Mesodermal cell (in vitro differentiated cells): Measurements from ENCODE around the gene DOLPP1.

ENCODE experiments used
- H3K27ac ChIP-seq: 2 replicates; pipeline ENCODE4 v1.7.0; 2013; ENCODE audit warnings: mild to moderate bottlenecking, low read depth, low read length, moderate library complexity; ENCODE audit not compliant: severe bottlenecking
- H3K36me3 ChIP-seq: 2 replicates; pipeline ENCODE4 v1.7.1; 2013; ENCODE audit warnings: mild to moderate bottlenecking, low read length, moderate library complexity; ENCODE audit not compliant: control insufficient read depth, insufficient read depth
- H3K4me1 ChIP-seq: one replicate; pipeline ENCODE4 v1.7.1; 2013; ENCODE audit warnings: mild to moderate bottlenecking, low read length; ENCODE audit not compliant: insufficient read depth, control insufficient read depth, poor library complexity, severe bottlenecking
- H3K4me3 ChIP-seq: 2 replicates; pipeline ENCODE4 v1.7.0; 2013; ENCODE audit warnings: low read length, control low read depth, mild to moderate bottlenecking; ENCODE audit not compliant: insufficient read depth, poor library complexity, severe bottlenecking; ENCODE audit errors: extremely low read depth
- H3K9me3 ChIP-seq: 2 replicates; pipeline ENCODE4 v1.7.1; 2013; ENCODE audit warnings: mild to moderate bottlenecking, low read length, moderate library complexity; ENCODE audit not compliant: control insufficient read depth
- WGBS, 2 experiments: methylation state at CpG; one replicate each; pipeline ENCODE4 v1.1.5; 2013; ENCODE audit warnings: missing lambda C conversion rate in 2 of 2; ENCODE audit not compliant: insufficient coverage in 2 of 2; 5-methylcytosine and 5-hydroxymethylcytosine counted together

Gene DOLPP1

GRCh38 chr9:129095908-129096307, 15.0 kb downstream of the DOLPP1 start:
- WGBS, 2 experiments, result 94 to 95% methylated on average over 11 to 12 of the region's 12 CpGs
- no peak overlapping the region for H3K27ac ChIP-seq
- H3K4me1 ChIP-seq, result no peaks in the 10 kb centered on the region
- no peak overlapping the region for H3K4me3 ChIP-seq
- H3K9me3 ChIP-seq, result no peaks in the 10 kb centered on the region
- peaks cover under 1% of the 10 kb centered on the region for H3K36me3 ChIP-seq

DNA sequence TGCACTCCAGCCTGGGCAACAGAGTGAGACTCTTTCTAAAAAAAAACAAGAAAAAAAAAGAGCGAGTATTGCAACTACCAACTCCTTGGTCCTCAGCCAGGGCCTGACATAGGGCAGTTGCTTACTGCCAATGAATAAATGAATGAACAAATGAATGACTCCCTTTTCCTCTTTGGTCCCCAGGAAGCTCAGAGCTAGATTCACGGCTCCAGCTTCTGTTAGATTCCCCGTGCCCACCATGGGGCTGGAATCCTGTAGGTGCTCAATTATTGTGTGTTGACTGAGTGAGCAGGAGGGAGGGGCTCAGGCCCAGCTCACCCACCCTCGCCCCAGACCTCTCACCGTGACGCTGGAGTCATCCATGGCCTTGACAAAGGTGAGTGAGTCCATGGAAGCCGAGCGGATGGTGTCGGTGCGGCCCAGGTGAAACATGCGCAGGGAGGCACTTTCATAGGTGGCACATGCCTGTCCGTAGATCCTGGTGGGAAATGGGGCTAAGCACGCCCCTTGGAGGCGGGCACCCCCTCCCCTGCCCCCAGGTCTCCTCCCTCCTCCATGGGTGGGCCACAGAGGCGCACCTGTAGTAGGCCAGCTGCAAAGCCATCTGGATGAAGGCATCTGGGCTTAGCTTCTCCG, 16.9 kb downstream of the DOLPP1 start:
- Histone ChIP-seq H3K4me3 (no peak overlapping the region), H3K36me3 (no peaks in the 10 kb centered on the region), H3K9me3 (no peaks in the 10 kb centered on the region), H3K4me1 (no peaks in the 10 kb centered on the region), H3K27ac (no peak overlapping the region)
- WGBS, 2 experiments, result 97 to 98% methylated on average over 9 to 12 of the region's 16 CpGs

- 92 to 97% methylated on average over 7 to 11 of the region's 11 CpGs for WGBS, 2 experiments
- Histone ChIP-seq H3K9me3 (no peaks in the 10 kb centered on the region), H3K36me3 (no peaks in the 10 kb centered on the region)
Measured at GRCh38 chr9:129098328-129098727, 17.4 kb downstream of the DOLPP1 start.

DNA sequence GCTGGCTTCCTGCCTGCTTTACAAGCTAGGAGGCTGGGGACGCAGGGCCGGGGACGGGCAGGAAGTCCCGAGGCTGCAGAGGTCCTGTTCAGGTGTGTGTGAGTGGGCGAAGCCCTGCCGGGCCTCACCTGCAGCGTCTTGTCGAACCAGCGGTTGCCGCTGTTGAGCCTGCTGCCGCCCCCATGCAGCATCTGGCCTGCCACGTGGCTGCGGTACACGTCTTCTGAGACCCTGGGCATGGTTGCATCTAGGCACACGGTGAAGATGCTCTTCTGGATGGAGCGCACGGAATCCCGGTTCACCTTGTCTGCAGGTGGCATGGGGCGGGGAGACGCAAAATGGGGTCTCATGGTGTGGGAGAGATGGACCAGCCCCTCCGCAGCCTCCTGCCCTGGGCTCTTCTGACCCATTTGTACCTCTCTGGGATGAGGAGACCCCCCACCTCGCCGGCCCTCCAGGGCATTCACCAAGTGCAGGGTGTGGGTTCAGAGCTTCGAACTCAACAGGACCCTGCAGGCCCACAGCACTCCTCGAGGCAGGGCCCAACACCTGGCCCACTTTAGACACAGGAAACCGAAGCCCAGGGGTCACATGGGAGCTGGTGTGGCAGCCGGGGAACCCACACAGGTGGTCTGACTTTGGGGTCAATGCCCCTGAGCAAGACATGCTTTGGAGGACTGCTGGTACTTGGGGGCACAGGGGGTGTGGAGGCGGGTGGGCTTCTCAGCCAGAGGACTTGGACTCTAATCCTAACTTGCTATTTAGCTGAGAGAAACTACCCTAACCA, 19.7 kb downstream of the DOLPP1 start:
- H3K4me3 ChIP-seq, result no peak overlapping the region
- 82 to 84% methylated on average over 23 to 27 of the region's 28 CpGs for WGBS, 2 experiments
- H3K9me3 ChIP-seq, result no peaks in the 10 kb centered on the region
- H3K27ac ChIP-seq, result no peak overlapping the region
- no peaks in the 10 kb centered on the region for H3K4me1 ChIP-seq
- no peaks in the 10 kb centered on the region for H3K36me3 ChIP-seq

More at GRCh38 chr9:129098328-129098727, 17.4 kb downstream of the DOLPP1 start:
- Histone ChIP-seq H3K4me3 (no peak overlapping the region), H3K27ac (no peak overlapping the region), H3K4me1 (no peaks in the 10 kb centered on the region)

GRCh38 chr9:129101279-129101678, 20.4 kb downstream of the DOLPP1 start:
- no peaks in the 10 kb centered on the region for H3K36me3 ChIP-seq
- H3K9me3 ChIP-seq, result no peaks in the 10 kb centered on the region
- 95 to 98% methylated on average over 7 of the region's 7 CpGs for WGBS, 2 experiments
- no peak overlapping the region for H3K4me3 ChIP-seq
- H3K4me1 ChIP-seq, result no peaks in the 10 kb centered on the region
- no peak overlapping the region for H3K27ac ChIP-seq

GRCh38 chr9:129102095-129102525, 21.2 kb downstream of the DOLPP1 start:
- WGBS, 2 experiments, result 93 to 96% methylated on average over 5 to 13 of the region's 13 CpGs
- Histone ChIP-seq H3K9me3 (no peaks in the 10 kb centered on the region), H3K36me3 (no peaks in the 10 kb centered on the region), H3K4me3 (no peak overlapping the region), H3K4me1 (no peaks in the 10 kb centered on the region), H3K27ac (no peak overlapping the region)

DNA sequence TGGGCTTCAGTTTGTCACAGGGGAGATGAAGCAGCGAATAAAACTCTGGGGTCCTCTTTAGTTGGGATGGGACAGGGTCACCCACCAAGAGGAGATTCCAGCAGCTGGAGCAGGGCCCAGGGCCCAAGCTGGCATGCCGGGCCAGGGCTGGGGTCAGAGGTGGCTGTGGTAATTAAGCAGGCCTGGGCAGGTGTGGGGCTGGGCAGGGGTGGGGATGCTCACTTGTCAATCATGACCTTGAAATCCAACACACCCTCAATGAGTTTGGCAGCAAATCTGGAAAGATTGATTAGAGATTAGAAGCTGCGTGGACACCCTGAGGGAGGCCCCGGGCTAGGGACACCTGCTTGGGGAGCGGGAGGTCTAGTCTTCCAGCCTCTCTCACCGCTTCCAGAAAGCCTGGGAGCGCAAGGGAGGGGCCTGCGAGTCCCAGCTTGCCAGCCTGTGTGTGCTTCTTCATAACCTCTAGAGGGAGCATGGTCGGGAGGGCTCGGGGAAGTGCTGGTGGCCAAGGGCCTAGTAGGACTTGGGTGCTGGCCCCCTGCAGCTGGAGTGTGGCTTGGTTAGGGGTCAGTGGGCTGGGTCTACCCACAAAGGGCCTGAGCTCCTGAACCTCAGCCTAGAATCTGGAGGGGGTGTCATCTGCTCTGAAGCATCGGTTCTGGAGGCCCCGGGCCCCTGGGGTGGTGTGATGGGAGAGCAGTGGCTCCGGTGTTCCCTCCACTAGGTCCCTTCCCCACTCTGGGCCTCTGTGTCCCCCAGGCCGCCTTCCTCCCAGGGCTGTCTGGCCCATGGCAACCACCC, 22.1 kb downstream of the DOLPP1 start:
- Histone ChIP-seq H3K4me1 (no peaks in the 10 kb centered on the region), H3K27ac (no peak overlapping the region), H3K36me3 (peaks cover 3% of the 10 kb centered on the region), H3K9me3 (no peaks in the 10 kb centered on the region), H3K4me3 (no peak overlapping the region)
- 44 to 51% methylated on average over 9 to 12 of the region's 14 CpGs for WGBS, 2 experiments

- H3K4me3 ChIP-seq, result no peak overlapping the region
- H3K9me3 ChIP-seq, result no peaks in the 10 kb centered on the region
- H3K4me1 ChIP-seq, result no peaks in the 10 kb centered on the region
- H3K36me3 ChIP-seq, result peaks cover 3% of the 10 kb centered on the region
- WGBS, 2 experiments, result 88 to 89% methylated on average over 3 to 4 of the region's 4 CpGs
- no peak overlapping the region for H3K27ac ChIP-seq
Measured at GRCh38 chr9:129103595-129103965, 22.7 kb downstream of the DOLPP1 start.

- Histone ChIP-seq H3K4me1 (no peaks in the 10 kb centered on the region), H3K27ac (no peak overlapping the region), H3K9me3 (no peaks in the 10 kb centered on the region), H3K4me3 (no peak overlapping the region), H3K36me3 (peaks cover 3% of the 10 kb centered on the region)
- WGBS, 2 experiments, result 94 to 96% methylated on average over 10 to 11 of the region's 11 CpGs
Measured at GRCh38 chr9:129104051-129104450, 23.1 kb downstream of the DOLPP1 start.

DNA sequence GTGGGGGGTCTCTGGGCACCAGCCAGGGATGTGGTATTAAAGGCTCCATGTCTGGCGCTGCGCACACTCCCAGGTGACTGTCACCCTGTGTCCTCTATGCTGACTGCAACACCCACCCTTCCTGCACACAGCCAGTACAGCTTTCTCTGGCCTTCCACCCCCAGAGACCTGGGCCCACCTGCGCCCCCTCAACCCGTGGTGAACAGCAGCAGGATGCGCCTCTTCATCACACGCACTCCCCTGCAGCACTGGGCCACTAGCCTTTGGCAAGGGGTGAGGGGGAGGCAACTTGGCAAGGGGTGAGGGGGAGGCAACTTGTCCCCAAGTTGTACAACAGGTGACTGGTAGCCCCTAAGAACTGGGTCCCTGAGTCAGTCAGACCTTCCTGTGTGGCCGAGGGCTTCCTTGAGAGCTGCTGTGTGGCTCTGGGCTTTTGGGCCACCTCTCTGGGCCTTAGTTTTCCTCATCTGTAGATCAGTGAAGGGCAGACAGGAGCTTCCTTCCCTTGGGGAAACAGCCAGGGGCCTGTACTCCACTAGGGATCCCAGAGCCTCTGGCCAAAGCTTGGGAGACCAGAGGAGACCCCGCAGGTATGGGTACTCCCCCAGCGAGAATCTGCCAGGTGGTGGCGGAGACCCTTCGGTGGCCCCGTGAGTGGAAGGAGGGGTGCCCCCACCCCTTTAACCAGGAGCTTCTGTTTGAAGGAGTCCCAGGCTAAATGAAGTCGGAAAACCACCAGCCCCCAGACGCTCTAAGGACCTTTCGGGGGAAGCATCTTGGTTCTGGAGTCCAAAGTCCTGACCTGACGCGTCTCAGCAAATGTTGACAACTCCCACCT, 25.2 kb downstream of the DOLPP1 start:
- no peak overlapping the region for H3K4me3 ChIP-seq
- no peak overlapping the region for H3K27ac ChIP-seq
- H3K36me3 ChIP-seq, result peaks cover 3% of the 10 kb centered on the region
- H3K4me1 ChIP-seq, result no peaks in the 10 kb centered on the region
- WGBS, 2 experiments, result 88 to 96% methylated on average over 12 to 15 of the region's 17 CpGs
- no peaks in the 10 kb centered on the region for H3K9me3 ChIP-seq
